Lung (tissue), 12 donors: Measurements from ENCODE around the gene MLEC. TPM values are rescaled to one million over a fixed set of nuclear protein-coding genes. Genes with fewer than 3 reads are reported as not detected.

ENCODE experiments used
- ATAC-seq: fragments of 200-7000 bp; cut with Tn5 transposase; one replicate; pipeline ENCODE4 v1.9.1; 2020; ENCODE audit warnings: moderate number of reproducible peaks; ENCODE audit not compliant: insufficient read depth, low FRiP score
- DNase-seq, 3 donors: peaks; one replicate each; pipeline ENCODE4 v3.0.0-alpha.2; 2013 to 2017
- H3K27ac ChIP-seq, 2 donors: one replicate each; pipeline ENCODE4 v1.5.1; 2013; ENCODE audit warnings: mild to moderate bottlenecking in 2 of 2, moderate library complexity in 2 of 2, control low read depth in 1 of 2, inconsistent platforms in 1 of 2, low read depth in 1 of 2, low read length in 1 of 2
- H3K27me3 ChIP-seq, 3 donors: one replicate each; pipeline ENCODE4 v1.5.1; 2013; ENCODE audit warnings: low read length in 2 of 3; ENCODE audit not compliant: control insufficient read depth in 3 of 3, insufficient read depth in 3 of 3
- H3K36me3 ChIP-seq, 4 donors: one replicate each; pipeline ENCODE4 v1.5.1; 2013; ENCODE audit warnings: low read length in 4 of 4, mild to moderate bottlenecking in 1 of 4, moderate library complexity in 1 of 4; ENCODE audit not compliant: control insufficient read depth in 4 of 4, insufficient read depth in 4 of 4
- H3K4me1 ChIP-seq, 5 donors: one replicate each; pipeline ENCODE4 v1.5.1; 2013; ENCODE audit warnings: low read length in 5 of 5, mild to moderate bottlenecking in 2 of 5, moderate library complexity in 1 of 5; ENCODE audit not compliant: control insufficient read depth in 5 of 5, insufficient read depth in 5 of 5
- H3K4me3 ChIP-seq: one replicate; pipeline ENCODE4 v1.5.1; 2013; ENCODE audit warnings: mild to moderate bottlenecking, control low read depth, moderate library complexity
- H3K9ac ChIP-seq, 2 donors: one replicate each; pipeline ENCODE4 v1.5.1; 2013; ENCODE audit warnings: low read length in 2 of 2, control low read depth in 1 of 2; ENCODE audit not compliant: insufficient read depth in 1 of 2
- H3K9me3 ChIP-seq, 4 donors: one replicate each; pipeline ENCODE4 v1.5.1; 2013; ENCODE audit warnings: low read length in 3 of 4, mild to moderate bottlenecking in 1 of 4, moderate library complexity in 1 of 4; ENCODE audit not compliant: control insufficient read depth in 4 of 4, insufficient read depth in 3 of 4
- WGBS, 2 donors: extraction: QIAGEN DNeasy Blood & Tissue Kit; methylation state at CpG; one replicate each; pipeline ENCODE4 v1.1.7; 2013; 5-methylcytosine and 5-hydroxymethylcytosine counted together
- polyA plus RNA-seq, 2 donors: library from polyadenylated mRNA; stranded (reverse); fragments of 200-250 nt; gene quantifications; one replicate each; pipeline ENCODE4 v1.2.1, GENCODE V29; 2013
- total RNA-seq, 2 donors: library from RNA; depleted of rRNA in 1 of 2; stranded (reverse); fragments of >200 nt in 1 of 2; gene quantifications; one replicate each; pipeline ENCODE4 v1.2.1, GENCODE V29; 2014 to 2021
- TF ChIP-seq, protein P1 (sequence below): IDR thresholded peaks from 2 replicates; pipeline ENCODE4 v1.5.1; 2012; ENCODE audit warnings: mild to moderate bottlenecking; ENCODE audit errors: control extremely low read depth, extremely low read depth
- donor health status: control.
- donor health status: control.
- donor health status: Bipolar disorder and iron deficiency.
- donor health status: healthy.
- donor health status: DM: yes; HTN: yes; CAD: no.

The MLEC gene
- total and polyA plus RNA-seq, 4 donors, result 34.1 to 161 (median 53.7) TPM

- DNase-seq, result no peak
- H3K27ac ChIP-seq, result no peak overlapping the region
- no peaks in the 10 kb centered on the region for H3K4me1 ChIP-seq
- H3K9ac ChIP-seq, result no peak overlapping the region
- TF ChIP-seq, protein P1, sequence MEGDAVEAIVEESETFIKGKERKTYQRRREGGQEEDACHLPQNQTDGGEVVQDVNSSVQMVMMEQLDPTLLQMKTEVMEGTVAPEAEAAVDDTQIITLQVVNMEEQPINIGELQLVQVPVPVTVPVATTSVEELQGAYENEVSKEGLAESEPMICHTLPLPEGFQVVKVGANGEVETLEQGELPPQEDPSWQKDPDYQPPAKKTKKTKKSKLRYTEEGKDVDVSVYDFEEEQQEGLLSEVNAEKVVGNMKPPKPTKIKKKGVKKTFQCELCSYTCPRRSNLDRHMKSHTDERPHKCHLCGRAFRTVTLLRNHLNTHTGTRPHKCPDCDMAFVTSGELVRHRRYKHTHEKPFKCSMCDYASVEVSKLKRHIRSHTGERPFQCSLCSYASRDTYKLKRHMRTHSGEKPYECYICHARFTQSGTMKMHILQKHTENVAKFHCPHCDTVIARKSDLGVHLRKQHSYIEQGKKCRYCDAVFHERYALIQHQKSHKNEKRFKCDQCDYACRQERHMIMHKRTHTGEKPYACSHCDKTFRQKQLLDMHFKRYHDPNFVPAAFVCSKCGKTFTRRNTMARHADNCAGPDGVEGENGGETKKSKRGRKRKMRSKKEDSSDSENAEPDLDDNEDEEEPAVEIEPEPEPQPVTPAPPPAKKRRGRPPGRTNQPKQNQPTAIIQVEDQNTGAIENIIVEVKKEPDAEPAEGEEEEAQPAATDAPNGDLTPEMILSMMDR, result no peak
- no peaks in the 10 kb centered on the region for H3K9me3 ChIP-seq
- no peaks in the 10 kb centered on the region for H3K27me3 ChIP-seq
- no peaks in the 10 kb centered on the region for H3K36me3 ChIP-seq
- WGBS, 2 donors, result 79 to 89% methylated on average over 5 of the region's 5 CpGs
- ATAC-seq, result no peak
- H3K4me3 ChIP-seq, result no peak overlapping the region
Measured at GRCh38 chr12:120749256-120749655, 62.3 kb downstream of the MLEC start.

GRCh38 chr12:120750806-120751205 is 63.9 kb downstream of the MLEC start:
- Histone ChIP-seq H3K9me3 (no peaks in the 10 kb centered on the region), H3K27ac (no peak overlapping the region), H3K4me3 (no peak overlapping the region), H3K27me3 (no peaks in the 10 kb centered on the region), H3K9ac (no peak overlapping the region), H3K36me3 (no peaks in the 10 kb centered on the region), H3K4me1 (no peaks in the 10 kb centered on the region)
- no peak for ATAC-seq
- TF ChIP-seq, protein P1, result no peak
- DNase-seq, result no peak
- WGBS, 2 donors, result 95 to 96% methylated on average over 5 of the region's 5 CpGs

DNA sequence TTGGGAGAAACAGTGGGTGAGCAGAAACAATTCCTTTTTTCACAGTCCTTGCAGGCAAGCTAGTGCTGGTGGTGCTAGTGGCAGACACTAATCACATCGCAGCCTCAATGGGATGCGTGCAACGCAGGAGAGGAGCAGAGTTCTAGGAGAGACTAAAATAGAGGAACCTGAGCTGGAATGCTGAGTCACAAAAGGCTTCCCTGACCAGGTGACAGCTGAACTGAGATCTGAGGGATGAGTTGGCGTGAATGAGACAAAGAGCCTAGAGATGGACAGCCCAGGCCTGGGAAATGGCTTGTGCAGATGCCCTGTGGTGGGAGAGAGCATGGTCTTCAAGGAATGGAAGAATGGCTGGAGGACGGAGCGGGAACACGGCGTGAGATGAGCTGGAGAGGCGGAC is 64.4 kb downstream of the MLEC start:
- no peaks in the 10 kb centered on the region for H3K27me3 ChIP-seq
- no peaks in the 10 kb centered on the region for H3K36me3 ChIP-seq
- no peak overlapping the region for H3K27ac ChIP-seq
- no peak overlapping the region for H3K9ac ChIP-seq
- DNase-seq (no peak), ATAC-seq (no peak)
- TF ChIP-seq, protein P1, result no peak
- H3K4me1 ChIP-seq, result no peaks in the 10 kb centered on the region
- no peaks in the 10 kb centered on the region for H3K9me3 ChIP-seq
- 96 to 98% methylated on average over 9 of the region's 9 CpGs for WGBS, 2 donors
- no peak overlapping the region for H3K4me3 ChIP-seq

Other genes starting within 250 kb of the MLEC start
- gene COX6A1, start 249.0 kb upstream of the MLEC start, total RNA-seq, result 100 to 1,000 TPM; 211 to 370 TPM
- gene COX6A1, start 249.0 kb upstream of the MLEC start, polyA plus RNA-seq, result 1,000 to 10,000 TPM in 1 of 2 donors, 100 to 1,000 TPM in 1; 679 to 1,397 TPM
- gene TRIAP1, start 240.8 kb upstream of the MLEC start, total RNA-seq, result 10 to 100 TPM in 1 of 2 donors, 1 to 10 TPM in 1; 9.6 to 16.9 TPM
- gene TRIAP1, start 240.8 kb upstream of the MLEC start, polyA plus RNA-seq, result 10 to 100 TPM; 28.7 to 32.9 TPM
- gene GATC, start 240.7 kb upstream of the MLEC start, total RNA-seq, result 10 to 100 TPM; 27.5 to 27.6 TPM
- gene GATC, start 240.7 kb upstream of the MLEC start, polyA plus RNA-seq, result 10 to 100 TPM; 10.6 to 11.2 TPM
- gene SRSF9, start 217.4 kb upstream of the MLEC start, total RNA-seq, result 100 to 1,000 TPM in 1 of 2 donors, 10 to 100 TPM in 1; 100.0 to 128 TPM
- 100 to 1,000 TPM in 1 of 2 donors, 10 to 100 TPM in 1; 76.6 to 127 TPM for gene SRSF9, start 217.4 kb upstream of the MLEC start, polyA plus RNA-seq
- 100 to 1,000 TPM; 210 to 308 TPM for gene DYNLL1, start 191.0 kb upstream of the MLEC start, total RNA-seq
- 100 to 1,000 TPM; 328 to 360 TPM for gene DYNLL1, start 191.0 kb upstream of the MLEC start, polyA plus RNA-seq
- 10 to 100 TPM; 25.1 to 28.4 TPM for gene COQ5, start 158.0 kb upstream of the MLEC start, total RNA-seq
- 10 to 100 TPM; 21.1 to 23.7 TPM for gene COQ5, start 158.0 kb upstream of the MLEC start, polyA plus RNA-seq
- 100 to 1,000 TPM; 150 to 207 TPM for gene RNF10, start 152.8 kb upstream of the MLEC start, total RNA-seq
- 100 to 1,000 TPM; 112 to 199 TPM for gene RNF10, start 152.8 kb upstream of the MLEC start, polyA plus RNA-seq
- 10 to 100 TPM; 22.1 to 42.0 TPM for gene POP5, start 105.7 kb upstream of the MLEC start, total RNA-seq
- 10 to 100 TPM; 36.6 to 62.1 TPM for gene POP5, start 105.7 kb upstream of the MLEC start, polyA plus RNA-seq
- under 1 TPM; 0.58 to 0.63 TPM for gene CABP1, start 46.5 kb upstream of the MLEC start, total RNA-seq
- gene CABP1, start 46.5 kb upstream of the MLEC start, polyA plus RNA-seq, result under 1 TPM; 0.13 to 0.37 TPM
- 10 to 100 TPM; 30.2 to 43.2 TPM for gene UNC119B, start 23.3 kb downstream of the MLEC start, total RNA-seq
- gene UNC119B, start 23.3 kb downstream of the MLEC start, polyA plus RNA-seq, result 10 to 100 TPM in 1 of 2 donors, 1 to 10 TPM in 1; 8.6 to 21.2 TPM
- gene ACADS, start 38.7 kb downstream of the MLEC start, total RNA-seq, result 10 to 100 TPM; 16.4 to 32.4 TPM
- gene ACADS, start 38.7 kb downstream of the MLEC start, polyA plus RNA-seq, result 10 to 100 TPM; 22.3 to 31.6 TPM
- gene SPPL3, start 217.2 kb downstream of the MLEC start, total RNA-seq, result 10 to 100 TPM; 39.3 to 52.3 TPM
- 10 to 100 TPM; 14.2 to 19.8 TPM for gene SPPL3, start 217.2 kb downstream of the MLEC start, polyA plus RNA-seq